Aortic smooth muscle cell (primary cell): Measurements from ENCODE around the gene STXBP2. TPM values are rescaled to one million over a fixed set of nuclear protein-coding genes. Genes with fewer than 3 reads are reported as not detected.

Experiments
- total RNA-seq: library from RNA; depleted of rRNA; stranded (reverse); fragments of >200 nt; gene quantifications from 2 replicates; pipeline ENCODE4 v1.2.3, GENCODE V29; 2014

Gene STXBP2
- total RNA-seq: 1.4 and 2.0 TPM in 2 replicates

DNA sequence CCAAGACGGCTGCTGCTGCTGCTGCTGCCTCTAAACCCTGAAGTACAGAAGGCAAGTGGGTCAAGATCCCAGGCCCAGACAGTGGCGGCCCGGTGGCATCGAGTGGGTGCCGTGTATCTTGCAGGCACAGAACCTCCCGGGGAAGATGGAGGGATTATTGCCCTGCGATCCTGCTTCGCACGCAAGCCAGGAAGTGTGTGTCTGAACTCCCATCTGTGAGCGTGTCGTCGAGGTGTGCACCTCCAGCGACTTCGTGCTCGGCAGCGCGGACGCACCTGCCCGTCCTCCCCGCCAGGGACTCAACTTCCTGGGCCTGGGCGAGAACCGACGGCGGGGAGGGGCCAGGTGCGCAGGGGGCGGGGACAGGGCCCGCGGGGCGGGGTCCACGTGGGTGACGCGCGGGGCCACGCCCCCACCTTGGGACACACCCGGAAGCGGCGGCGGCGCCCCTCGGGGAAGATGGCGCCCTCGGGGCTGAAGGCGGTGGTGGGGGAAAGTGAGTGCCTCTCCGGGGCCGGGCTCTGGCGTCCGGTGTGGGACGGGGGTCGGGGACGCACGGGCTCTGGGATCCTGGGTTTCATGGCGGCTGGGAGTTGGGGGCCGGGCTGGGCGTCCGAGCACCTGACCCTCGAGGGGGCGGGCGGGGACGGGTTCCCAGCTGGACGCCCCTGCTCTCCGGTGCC is at the start of gene STXBP2:
STXBP2 (plus strand) TSS at position 420 of the 683 bp plus-strand sequence; CDS start at position 460, 40 bp downstream.

DNA sequence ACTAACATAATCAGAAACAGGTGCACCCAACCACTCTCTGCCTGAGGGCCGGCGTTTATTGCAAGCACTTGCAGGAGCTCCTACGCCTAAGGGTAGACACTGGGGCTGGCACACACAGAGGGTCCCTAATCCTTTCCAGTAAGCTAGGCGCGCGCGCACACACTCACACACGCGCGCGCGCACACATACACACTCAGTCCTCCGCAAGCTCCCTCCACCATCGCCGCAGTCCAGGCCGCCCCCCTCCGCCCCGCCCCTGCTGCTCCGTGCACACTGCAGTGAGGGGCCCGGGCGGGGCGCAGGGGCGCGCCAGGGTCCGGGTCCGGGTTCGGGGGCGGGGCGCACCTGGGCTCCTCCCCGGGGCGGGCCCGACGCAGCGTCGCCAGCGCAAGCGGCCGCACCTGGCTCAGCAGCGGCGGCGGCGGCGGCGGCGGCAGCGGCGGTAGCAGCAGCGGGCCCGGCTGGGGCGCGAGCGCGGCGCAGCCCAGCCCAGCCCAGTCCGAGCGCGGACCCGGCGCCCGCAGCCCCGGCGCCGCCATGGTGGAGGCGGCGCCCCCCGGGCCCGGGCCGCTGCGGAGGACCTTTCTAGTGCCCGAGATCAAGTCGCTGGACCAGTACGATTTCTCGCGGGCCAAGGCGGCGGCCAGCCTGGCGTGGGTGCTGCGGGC is 41.3 kb upstream of the STXBP2 start, which contains the start of gene CAMSAP3:
CAMSAP3 (plus strand) TSS at position 398 of the 668 bp plus-strand sequence; CDS start at position 538, 140 bp downstream.

DNA sequence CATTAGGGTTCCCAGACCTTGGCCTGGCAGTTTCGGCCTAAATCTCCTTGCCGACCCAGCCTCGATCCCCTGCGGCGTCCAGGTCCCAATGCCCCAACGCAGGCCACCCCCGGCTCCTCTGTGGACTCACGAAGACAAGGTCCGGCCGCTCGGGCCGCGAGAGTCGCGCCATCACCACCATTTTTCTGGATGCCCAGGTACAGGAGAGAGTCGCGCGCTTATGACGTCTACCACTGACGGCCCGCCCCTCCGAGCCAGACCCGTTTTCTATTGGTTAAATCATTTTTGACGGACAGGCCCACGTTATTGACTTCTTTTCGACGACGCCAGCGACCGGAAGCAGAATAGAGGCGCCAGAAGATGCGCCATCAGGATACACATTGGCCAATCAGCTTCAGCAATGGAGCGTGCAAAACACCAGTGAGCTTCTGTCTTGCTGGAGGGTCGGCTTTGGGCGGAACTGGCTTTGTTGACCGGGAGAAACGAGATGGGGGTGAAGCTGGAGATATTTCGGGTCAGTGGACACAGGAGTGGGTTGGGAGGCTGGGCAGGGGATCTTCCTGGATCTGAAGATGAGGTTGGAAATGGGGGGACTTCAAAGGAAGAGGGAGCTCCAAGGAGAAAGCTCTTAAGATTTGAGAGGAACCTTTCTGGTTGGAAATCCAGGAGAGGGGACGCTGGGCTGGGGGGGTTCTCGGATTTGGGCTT is 7.4 kb upstream of the STXBP2 start, which contains the start of the genes PET100 and XAB2:
PET100 (plus strand) TSS at position 447 of the 708 bp plus-strand sequence; CDS start at position 488, 41 bp downstream.
XAB2 (minus strand) TSS at position 199 of the 708 bp plus-strand sequence; CDS start at position 181, 18 bp downstream.

DNA sequence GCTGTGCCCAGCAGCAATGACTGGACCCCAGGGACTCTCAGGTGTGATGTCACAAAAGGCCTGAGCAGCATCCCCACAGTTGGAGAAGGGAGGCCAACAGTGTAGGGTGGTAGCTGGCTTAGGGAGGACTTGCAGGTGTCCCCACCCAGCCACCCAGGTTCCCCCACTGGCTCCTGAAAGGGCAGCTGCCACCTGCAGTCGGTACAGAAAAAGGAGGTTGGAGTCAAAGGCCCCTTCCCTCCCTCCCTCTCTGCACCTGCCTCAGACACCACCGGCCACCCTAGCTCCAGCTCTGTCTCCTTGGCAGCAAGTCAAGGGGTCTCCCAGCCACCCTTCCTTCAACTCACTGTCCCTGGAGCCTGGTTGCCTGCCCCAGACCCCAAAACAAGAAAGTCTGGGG is 3.2 kb upstream of the STXBP2 start, which contains the start of gene PCP2:
PCP2 (minus strand) TSS at position 22 of the 400 bp plus-strand sequence. CDS start 262 bp downstream, outside the sequence.

DNA sequence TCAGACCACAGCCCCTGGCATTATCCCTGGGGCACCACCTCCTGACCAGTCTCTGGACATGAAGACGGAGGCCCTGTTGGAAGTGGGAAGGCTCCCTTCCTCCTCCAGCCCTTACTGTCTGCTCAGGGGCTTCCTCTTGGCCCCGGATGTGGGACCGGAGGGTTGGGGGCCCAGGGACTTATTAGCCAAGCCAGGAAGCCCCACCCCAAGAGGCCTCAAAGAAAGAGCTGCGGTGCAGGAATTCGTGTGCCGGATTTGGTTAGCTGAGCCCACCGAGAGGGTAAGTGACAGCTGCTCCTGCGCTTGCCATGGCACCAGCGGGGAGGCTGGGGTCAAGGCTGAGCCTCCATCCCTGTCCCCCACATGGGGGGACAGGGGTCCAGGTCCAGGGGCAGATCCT is 31.9 kb downstream of the STXBP2 start, which contains the start of gene RETN:
RETN (plus strand) TSS at position 208 of the 400 bp plus-strand sequence. CDS start 278 bp downstream, outside the sequence.

DNA sequence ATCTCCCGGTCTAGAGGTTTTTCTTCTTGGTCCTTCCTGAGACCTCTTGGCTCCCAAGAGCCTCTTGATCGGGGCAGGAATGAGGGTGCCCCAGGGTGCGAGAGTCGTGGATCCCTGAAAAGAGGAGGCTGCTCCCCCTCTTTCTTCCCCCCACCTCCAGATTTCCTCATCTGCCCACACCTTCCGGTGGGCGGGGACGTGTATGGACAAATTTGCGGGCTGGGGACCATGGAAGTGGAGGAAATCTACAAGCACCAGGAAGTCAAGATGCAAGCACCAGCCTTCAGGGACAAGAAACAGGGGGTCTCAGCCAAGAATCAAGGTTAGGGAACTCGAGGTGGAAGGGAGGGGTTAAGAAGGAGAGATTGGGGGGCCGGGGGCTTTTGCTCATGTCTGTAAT is 39.9 kb downstream of the STXBP2 start, which contains the start of gene MCEMP1:
MCEMP1 (plus strand) TSS at position 237 of the 400 bp plus-strand sequence; CDS start at position 268, 31 bp downstream.

DNA sequence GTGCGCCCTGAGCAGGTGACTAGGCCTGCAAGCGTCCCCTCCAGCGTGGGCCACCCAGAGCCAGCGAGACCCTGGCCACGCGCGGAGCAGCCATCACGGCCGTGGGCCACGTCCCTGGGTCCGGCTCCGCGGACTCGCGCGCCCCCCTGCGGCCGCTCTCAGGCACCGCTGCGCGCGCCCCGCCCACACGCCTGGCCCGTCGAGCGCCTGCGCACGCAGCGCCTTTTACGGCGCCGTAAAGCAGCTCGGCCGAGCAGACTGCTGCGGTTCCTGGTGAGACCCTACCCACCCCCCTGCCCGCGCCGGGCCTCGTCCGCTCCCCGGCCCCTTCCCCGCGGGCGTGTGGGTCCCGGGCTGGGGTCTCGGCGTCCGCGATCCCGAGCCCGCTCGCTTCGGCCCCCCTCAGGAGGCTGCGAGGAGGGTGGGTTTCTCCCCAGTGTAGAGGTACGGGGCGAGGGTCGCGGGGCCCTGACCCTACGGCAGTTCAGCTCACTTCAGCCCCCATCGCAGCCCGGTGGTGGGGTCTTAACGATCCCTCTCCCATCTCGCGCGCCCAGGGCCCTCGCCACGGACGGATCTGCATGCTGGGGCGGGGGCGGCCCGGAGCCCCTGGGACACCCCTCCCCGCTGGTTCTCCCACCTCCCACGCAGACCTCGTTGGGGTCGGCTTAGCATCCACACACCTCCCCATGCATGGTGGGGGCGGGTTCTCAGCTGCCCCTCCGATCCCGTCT is 43.9 kb downstream of the STXBP2 start, which contains the start of gene TRAPPC5:
TRAPPC5 (plus strand) TSS at position 228 of the 734 bp plus-strand sequence. CDS start 1,421 bp downstream, outside the sequence.

Other genes with a start within 250 kb of the STXBP2 start
- gene PEX11G, start 148.1 kb upstream of the STXBP2 start, total RNA-seq: 1.7 and 2.7 TPM in 2 replicates
- gene ZNF358, start 121.0 kb upstream of the STXBP2 start, total RNA-seq: 6.6 and 9.5 TPM in 2 replicates
- gene MCOLN1, start 114.5 kb upstream of the STXBP2 start, total RNA-seq: 5.3 and 6.1 TPM in 2 replicates
- 62.2 and 63.2 TPM in 2 replicates for gene PNPLA6, start 101.4 kb upstream of the STXBP2 start, total RNA-seq
- not detected in 2 replicates for gene CAMSAP3, start 41.2 kb upstream of the STXBP2 start, total RNA-seq
- 19.3 and 22.5 TPM in 2 replicates for gene XAB2, start 7.6 kb upstream of the STXBP2 start, total RNA-seq
- 37.4 and 45.7 TPM in 2 replicates for gene PET100, start 7.3 kb upstream of the STXBP2 start, total RNA-seq
- gene PCP2, start 3.4 kb upstream of the STXBP2 start, total RNA-seq: not detected in 2 replicates
- gene RETN, start 31.9 kb downstream of the STXBP2 start, total RNA-seq: not detected in 2 replicates
- not detected in 2 replicates for gene MCEMP1, start 40.0 kb downstream of the STXBP2 start, total RNA-seq
- 102 and 104 TPM in 2 replicates for gene TRAPPC5, start 43.7 kb downstream of the STXBP2 start, total RNA-seq
- gene FCER2, start 65.0 kb downstream of the STXBP2 start, total RNA-seq: not detected in 2 replicates
- gene CLEC4G, start 95.0 kb downstream of the STXBP2 start, total RNA-seq: not detected in 2 replicates
- not detected in 2 replicates for gene CD209, start 110.4 kb downstream of the STXBP2 start, total RNA-seq
- not detected in 2 replicates for gene CLEC4M, start 126.1 kb downstream of the STXBP2 start, total RNA-seq
- 13.6 and 15.2 TPM in 2 replicates for gene EVI5L, start 193.1 kb downstream of the STXBP2 start, total RNA-seq
- gene PRR36, start 237.3 kb downstream of the STXBP2 start, total RNA-seq: not detected in 2 replicates